DMS114 treated with DMSO at 0.1 percent for 48 hours (cell line): ENCODE results near the gene SLC25A20.
"Not testable (repeated sequence)": the region's sequence is repeated elsewhere in the genome, so short reads cannot be mapped to it uniquely, and the experiment has no call there.

Experiments used
- DNase-seq: peaks from one replicate; lab custom pipeline; 2025; ENCODE audit not compliant: unreplicated experiment; lab: John Stamatoyannopoulos, UW

Gene SLC25A20

GRCh38 chr3:48898383-48899234 is at the start of gene SLC25A20:
Gene SLC25A20, minus strand, starts transcription at chr3:48898882. Its CDS starts 88 bp downstream, at chr3:48898794.
- peak; percentile 52 for DNase-seq

- no peak for DNase-seq
These were observed 47.3 kb upstream of the SLC25A20 start for GRCh38 chr3:48945891-48946549.

GRCh38 chr3:48945432-48945831 is 46.8 kb upstream of the SLC25A20 start:
- no peak for DNase-seq

- DNase-seq, result no peak
These were observed 40.0 kb upstream of the SLC25A20 start for GRCh38 chr3:48938689-48939088.

GRCh38 chr3:48938156-48938555 is 39.5 kb upstream of the SLC25A20 start:
- DNase-seq, result no peak

- DNase-seq, result no peak
These were observed 36.8 kb upstream of the SLC25A20 start for GRCh38 chr3:48935530-48935929.

GRCh38 chr3:48934333-48934991 is 35.8 kb upstream of the SLC25A20 start:
- DNase-seq, result no peak

- no peak for DNase-seq
These were observed 33.4 kb upstream of the SLC25A20 start for GRCh38 chr3:48931944-48932580.

GRCh38 chr3:48930590-48930989 is 31.9 kb upstream of the SLC25A20 start:
- DNase-seq, result no peak

- DNase-seq, result no peak
These were observed 30.8 kb upstream of the SLC25A20 start for GRCh38 chr3:48929358-48930035.

- DNase-seq, result no peak
These were observed 30.0 kb upstream of the SLC25A20 start for GRCh38 chr3:48928679-48929078.

GRCh38 chr3:48927928-48928327 is 29.2 kb upstream of the SLC25A20 start:
- DNase-seq, result no peak

GRCh38 chr3:48926425-48927392 is 28.0 kb upstream of the SLC25A20 start:
- no peak for DNase-seq

- peak; percentile 39 for DNase-seq
These were observed 20.8 kb upstream of the SLC25A20 start for GRCh38 chr3:48919215-48920138.

GRCh38 chr3:48918388-48919214 is 19.9 kb upstream of the SLC25A20 start, which contains the start of gene ARIH2:
Gene ARIH2, plus strand, starts transcription at chr3:48918842. Its CDS starts 8,717 bp downstream, at chr3:48927559.
- DNase-seq, result peak; percentile 76

- no peak for DNase-seq
These were observed 16.6 kb upstream of the SLC25A20 start for GRCh38 chr3:48915296-48915695.

GRCh38 chr3:48907026-48907425 is 8.3 kb upstream of the SLC25A20 start:
- DNase-seq, result not testable (repeated sequence)
